ENCODE data around the gene DYNLT2.
"Not testable (repeated sequence)": the region's sequence is repeated elsewhere in the genome, so short reads cannot be mapped to it uniquely, and the experiment has no call there.

The DYNLT2 gene

DNA sequence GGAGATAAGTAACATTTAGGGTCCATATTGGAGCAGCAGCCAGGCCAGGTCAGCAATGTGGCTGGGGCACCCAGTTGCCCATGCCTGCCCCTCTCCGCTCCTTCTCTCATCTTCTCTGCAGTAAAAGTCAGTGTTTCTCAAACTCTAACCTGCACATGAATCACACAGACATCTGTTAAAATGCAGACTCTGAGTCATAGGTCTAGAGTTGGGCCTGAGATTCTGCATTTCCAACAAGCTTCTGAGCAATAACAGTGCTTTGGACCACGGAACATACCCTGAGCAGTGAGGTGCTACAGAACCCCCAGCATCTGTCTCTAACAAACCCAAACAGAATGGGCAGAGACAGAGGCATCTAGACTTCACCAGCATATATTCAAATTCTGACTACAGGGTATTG is 37.2 kb downstream of the DYNLT2 start:
- DNase-seq (ENCODE audit: low read depth), result no peak
- no peak overlapping the region for H3K9ac ChIP-seq (ENCODE audit: low read length)
- H3K4me1 ChIP-seq (ENCODE audit: control insufficient read depth, insufficient read depth, low read length), result no peaks in the 10 kb centered on the region
- H3K4me3 ChIP-seq (ENCODE audit: low read length), result no peak overlapping the region
- no peaks in the 10 kb centered on the region for H3K27me3 ChIP-seq (replicated peaks; ENCODE audit: control insufficient read depth, insufficient read depth, low read length)
- H3K36me3 ChIP-seq (ENCODE audit: control insufficient read depth, insufficient read depth, low read length, severe bottlenecking), result peaks cover 27% of the 10 kb centered on the region
- no peaks in the 10 kb centered on the region for H3K9me3 ChIP-seq (ENCODE audit: control insufficient read depth, low read length)

GRCh38 chr6:169710009-169710408 is 41.4 kb downstream of the DYNLT2 start:
- Histone ChIP-seq H3K9ac (ENCODE audit: low read length) (no peak overlapping the region), H3K27me3 (replicated peaks; ENCODE audit: control insufficient read depth, insufficient read depth, low read length) (no peaks in the 10 kb centered on the region), H3K36me3 (ENCODE audit: control insufficient read depth, insufficient read depth, low read length, severe bottlenecking) (peaks cover 21% of the 10 kb centered on the region), H3K9me3 (ENCODE audit: control insufficient read depth, low read length) (no peaks in the 10 kb centered on the region), H3K4me3 (ENCODE audit: low read length) (no peak overlapping the region), H3K4me1 (ENCODE audit: control insufficient read depth, insufficient read depth, low read length) (peaks cover 9% of the 10 kb centered on the region)
- DNase-seq (ENCODE audit: low read depth), result no peak

DNA sequence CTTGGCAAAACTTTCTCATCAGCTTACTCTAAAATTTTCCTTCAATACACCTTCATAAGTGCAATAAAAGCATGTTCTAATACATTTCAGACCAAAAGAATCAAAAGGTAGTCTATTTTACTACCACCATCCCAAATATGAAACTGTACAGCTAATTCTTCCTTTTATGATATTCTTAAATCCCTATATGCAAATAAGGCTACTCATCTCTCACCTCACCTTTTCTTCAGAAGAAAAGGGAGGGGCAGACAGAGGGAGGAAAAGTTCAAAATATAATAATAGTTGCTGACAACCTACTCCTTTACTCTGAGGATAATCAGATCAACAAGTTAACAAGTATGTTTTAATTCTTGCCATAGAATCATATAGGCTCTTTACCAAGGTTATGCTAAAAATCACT is 42.1 kb downstream of the DYNLT2 start:
- no peak overlapping the region for H3K4me3 ChIP-seq (ENCODE audit: low read length)
- H3K36me3 ChIP-seq (ENCODE audit: control insufficient read depth, insufficient read depth, low read length, severe bottlenecking), result peaks cover 18% of the 10 kb centered on the region
- no peaks in the 10 kb centered on the region for H3K9me3 ChIP-seq (ENCODE audit: control insufficient read depth, low read length)
- H3K27me3 ChIP-seq (replicated peaks; ENCODE audit: control insufficient read depth, insufficient read depth, low read length), result no peaks in the 10 kb centered on the region
- no peak for DNase-seq (ENCODE audit: low read depth)
- no peak overlapping the region for H3K9ac ChIP-seq (ENCODE audit: low read length)
- peaks cover 16% of the 10 kb centered on the region for H3K4me1 ChIP-seq (ENCODE audit: control insufficient read depth, insufficient read depth, low read length)

GRCh38 chr6:169707772-169708171 is 43.6 kb downstream of the DYNLT2 start:
- Histone ChIP-seq H3K9me3 (ENCODE audit: control insufficient read depth, low read length) (no peaks in the 10 kb centered on the region), H3K4me3 (ENCODE audit: low read length) (no peak overlapping the region), H3K4me1 (ENCODE audit: control insufficient read depth, insufficient read depth, low read length) (peaks cover 31% of the 10 kb centered on the region), H3K27me3 (replicated peaks; ENCODE audit: control insufficient read depth, insufficient read depth, low read length) (no peaks in the 10 kb centered on the region), H3K36me3 (ENCODE audit: control insufficient read depth, insufficient read depth, low read length, severe bottlenecking) (peaks cover 11% of the 10 kb centered on the region), H3K9ac (ENCODE audit: low read length) (no peak overlapping the region)
- no peak for DNase-seq (ENCODE audit: low read depth)

DNA sequence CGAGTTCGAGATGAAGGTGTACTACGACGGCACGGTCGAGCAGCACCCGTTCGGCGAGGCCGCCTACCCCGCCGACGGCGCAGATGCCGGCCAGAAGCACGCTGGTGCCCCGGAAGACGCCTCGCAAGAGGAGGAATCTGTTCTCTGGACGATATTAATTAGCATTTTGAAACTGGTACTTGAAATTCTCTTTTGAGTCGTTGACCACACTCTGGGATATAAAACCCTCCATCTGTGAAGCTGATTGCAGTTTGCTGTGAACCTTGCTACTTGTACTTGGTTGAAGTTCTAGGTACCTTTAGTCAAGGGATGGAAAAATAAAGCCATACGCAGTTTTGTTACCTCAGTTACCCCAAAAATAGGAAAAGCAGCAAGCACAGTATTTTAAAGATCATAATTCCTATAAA is 48.5 kb downstream of the DYNLT2 start:
- Histone ChIP-seq H3K9ac (ENCODE audit: low read length) (peak overlapping the region; percentile 96), H3K4me1 (ENCODE audit: control insufficient read depth, insufficient read depth, low read length) (peaks cover 45% of the 10 kb centered on the region), H3K36me3 (ENCODE audit: control insufficient read depth, insufficient read depth, low read length, severe bottlenecking) (no peaks in the 10 kb centered on the region), H3K4me3 (ENCODE audit: low read length) (peak overlapping the region; percentile 91), H3K27me3 (replicated peaks; ENCODE audit: control insufficient read depth, insufficient read depth, low read length) (no peaks in the 10 kb centered on the region), H3K9me3 (ENCODE audit: control insufficient read depth, low read length) (no peaks in the 10 kb centered on the region)
- DNase-seq (ENCODE audit: low read depth), result no peak

- Histone ChIP-seq H3K4me1 (ENCODE audit: control insufficient read depth, insufficient read depth, low read length) (peaks cover 45% of the 10 kb centered on the region), H3K36me3 (ENCODE audit: control insufficient read depth, insufficient read depth, low read length, severe bottlenecking) (no peaks in the 10 kb centered on the region), H3K27me3 (replicated peaks; ENCODE audit: control insufficient read depth, insufficient read depth, low read length) (no peaks in the 10 kb centered on the region), H3K4me3 (ENCODE audit: low read length) (peak within 1 kb of the TSS; percentile 91), H3K9ac (ENCODE audit: low read length) (peak within 1 kb of the TSS; percentile 96), H3K9me3 (ENCODE audit: control insufficient read depth, low read length) (no peaks in the 10 kb centered on the region)
- DNase-seq (ENCODE audit: low read depth), result peak; percentile 99
Measured at GRCh38 chr6:169701954-169702839, 49.2 kb downstream of the DYNLT2 start, which contains the start of the genes C6orf120 and WDR27. Gene C6orf120, plus strand, starts transcription at chr6:169702126. Its CDS starts 334 bp downstream, at chr6:169702460. Gene WDR27, minus strand, starts transcription at chr6:169702029. Its CDS starts 13,024 bp downstream, at chr6:169689005.

DNA sequence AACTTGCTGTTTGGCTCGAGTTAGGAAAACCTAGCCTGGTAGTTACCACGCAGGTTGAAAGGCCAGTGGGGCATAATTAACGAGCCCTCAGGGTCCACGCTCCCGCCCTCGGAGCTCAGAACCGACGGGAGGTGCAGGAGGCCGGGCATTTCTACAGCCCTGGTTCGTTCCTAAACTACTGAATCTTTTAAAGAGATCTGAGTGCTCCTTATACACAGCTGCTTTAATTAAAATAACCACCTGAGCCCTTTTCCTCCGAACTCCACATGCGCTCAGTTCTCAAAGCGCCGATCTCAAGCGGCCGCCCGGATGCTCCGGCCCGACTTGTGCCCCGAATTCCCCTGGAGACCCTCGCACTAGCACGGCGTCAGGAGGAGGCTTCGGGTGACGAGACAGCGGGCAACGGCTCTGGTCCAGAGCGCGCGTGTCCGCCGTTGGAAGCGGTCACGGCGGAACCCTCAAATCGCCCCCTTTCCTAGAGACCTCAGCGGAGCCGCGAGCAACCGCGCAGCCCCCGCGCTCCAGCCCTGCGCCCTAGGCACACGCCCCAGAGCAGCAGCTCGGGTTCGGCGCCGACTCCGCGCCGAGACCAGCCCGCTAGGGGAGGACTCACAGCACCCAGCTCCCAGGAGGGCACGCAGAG is 49.9 kb downstream of the DYNLT2 start:
- Histone ChIP-seq H3K9ac (ENCODE audit: low read length) (peak overlapping the region; percentile 96), H3K36me3 (ENCODE audit: control insufficient read depth, insufficient read depth, low read length, severe bottlenecking) (no peaks in the 10 kb centered on the region), H3K4me1 (ENCODE audit: control insufficient read depth, insufficient read depth, low read length) (peaks cover 45% of the 10 kb centered on the region), H3K27me3 (replicated peaks; ENCODE audit: control insufficient read depth, insufficient read depth, low read length) (no peaks in the 10 kb centered on the region), H3K9me3 (ENCODE audit: control insufficient read depth, low read length) (no peaks in the 10 kb centered on the region), H3K4me3 (ENCODE audit: low read length) (peak overlapping the region; percentile 91)
- no peak for DNase-seq (ENCODE audit: low read depth)

GRCh38 chr6:169700296-169700695 is 51.1 kb downstream of the DYNLT2 start:
- Histone ChIP-seq H3K4me1 (ENCODE audit: control insufficient read depth, insufficient read depth, low read length) (peaks cover 39% of the 10 kb centered on the region), H3K27me3 (replicated peaks; ENCODE audit: control insufficient read depth, insufficient read depth, low read length) (no peaks in the 10 kb centered on the region), H3K4me3 (ENCODE audit: low read length) (peak overlapping the region; percentile 91), H3K36me3 (ENCODE audit: control insufficient read depth, insufficient read depth, low read length, severe bottlenecking) (no peaks in the 10 kb centered on the region), H3K9me3 (ENCODE audit: control insufficient read depth, low read length) (no peaks in the 10 kb centered on the region), H3K9ac (ENCODE audit: low read length) (peak overlapping the region; percentile 96)
- DNase-seq (ENCODE audit: low read depth), result no peak

GRCh38 chr6:169697115-169697514 is 54.3 kb downstream of the DYNLT2 start:
- H3K27me3 ChIP-seq (replicated peaks; ENCODE audit: control insufficient read depth, insufficient read depth, low read length); H3K9ac ChIP-seq (ENCODE audit: low read length); H3K36me3 ChIP-seq (ENCODE audit: control insufficient read depth, insufficient read depth, low read length, severe bottlenecking); H3K9me3 ChIP-seq (ENCODE audit: control insufficient read depth, low read length); H3K4me3 ChIP-seq (ENCODE audit: low read length): not testable (repeated sequence)
- peak; percentile 33 for DNase-seq (ENCODE audit: low read depth)
- peaks cover 13% of the 10 kb centered on the region for H3K4me1 ChIP-seq (ENCODE audit: control insufficient read depth, insufficient read depth, low read length)

- peaks cover 2% of the 10 kb centered on the region for H3K4me1 ChIP-seq (ENCODE audit: control insufficient read depth, insufficient read depth, low read length)
- H3K27me3 ChIP-seq (replicated peaks; ENCODE audit: control insufficient read depth, insufficient read depth, low read length), result no peaks in the 10 kb centered on the region
- no peak overlapping the region for H3K9ac ChIP-seq (ENCODE audit: low read length)
- DNase-seq (ENCODE audit: low read depth), result no peak
- H3K9me3 ChIP-seq (ENCODE audit: control insufficient read depth, low read length), result no peaks in the 10 kb centered on the region
- no peaks in the 10 kb centered on the region for H3K36me3 ChIP-seq (ENCODE audit: control insufficient read depth, insufficient read depth, low read length, severe bottlenecking)
- no peak overlapping the region for H3K4me3 ChIP-seq (ENCODE audit: low read length)
Measured at GRCh38 chr6:169695131-169695530, 56.2 kb downstream of the DYNLT2 start.

DNA sequence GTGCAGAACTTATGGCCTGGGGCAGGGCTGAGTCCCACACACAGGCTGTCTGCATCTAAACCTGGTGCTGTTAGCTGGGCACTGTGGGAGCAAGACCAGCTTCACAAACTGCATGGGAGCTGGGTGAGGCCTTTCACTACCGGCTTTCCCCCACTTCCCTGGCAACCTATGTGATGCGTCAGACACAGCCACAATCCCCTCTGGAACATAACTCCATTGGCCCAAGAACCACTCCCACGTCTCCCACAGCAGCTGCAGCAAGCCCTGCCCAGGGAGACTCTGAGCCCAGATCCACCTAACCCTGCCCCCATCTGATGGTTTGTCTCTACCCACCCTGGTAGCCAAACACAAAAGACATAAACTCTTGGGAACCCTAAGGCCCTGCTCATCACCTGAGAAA is 58.9 kb downstream of the DYNLT2 start:
- Histone ChIP-seq H3K4me3 (ENCODE audit: low read length) (no peak overlapping the region), H3K9me3 (ENCODE audit: control insufficient read depth, low read length) (no peaks in the 10 kb centered on the region), H3K36me3 (ENCODE audit: control insufficient read depth, insufficient read depth, low read length, severe bottlenecking) (peaks cover 4% of the 10 kb centered on the region), H3K27me3 (replicated peaks; ENCODE audit: control insufficient read depth, insufficient read depth, low read length) (no peaks in the 10 kb centered on the region), H3K9ac (ENCODE audit: low read length) (no peak overlapping the region), H3K4me1 (ENCODE audit: control insufficient read depth, insufficient read depth, low read length) (peaks cover 6% of the 10 kb centered on the region)
- no peak for DNase-seq (ENCODE audit: low read depth)

All from adipocyte (in vitro differentiated cells).